Measurements from ENCODE around the gene SLC25A12. TPM values are rescaled to one million over a fixed set of nuclear protein-coding genes. Genes with fewer than 3 reads are reported as not detected.

Gene SLC25A12
- total RNA-seq, 1 experiment from 2014 or later: 5.3 TPM

DNA sequence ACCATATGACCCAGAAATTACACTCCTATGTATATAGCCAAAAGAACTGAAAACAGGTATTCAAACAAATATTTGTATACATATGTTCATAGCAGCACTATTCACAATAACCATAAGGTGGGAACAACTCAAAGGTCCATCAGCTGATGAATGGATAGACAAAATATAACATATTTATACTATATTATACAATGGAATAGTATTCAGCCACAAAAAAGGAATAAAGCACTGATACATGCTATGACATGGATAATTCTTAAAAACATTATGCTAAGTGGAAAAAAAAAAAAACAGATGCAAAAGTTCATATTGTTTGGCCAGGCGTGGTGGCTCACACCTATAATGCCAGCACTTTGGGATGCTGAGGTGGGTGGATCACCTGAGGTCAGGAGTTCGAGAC is 52.0 kb downstream of the SLC25A12 start:
- BruUV-seq (replicated peaks): no TSS peak
- TF ChIP-seq, protein P1, sequence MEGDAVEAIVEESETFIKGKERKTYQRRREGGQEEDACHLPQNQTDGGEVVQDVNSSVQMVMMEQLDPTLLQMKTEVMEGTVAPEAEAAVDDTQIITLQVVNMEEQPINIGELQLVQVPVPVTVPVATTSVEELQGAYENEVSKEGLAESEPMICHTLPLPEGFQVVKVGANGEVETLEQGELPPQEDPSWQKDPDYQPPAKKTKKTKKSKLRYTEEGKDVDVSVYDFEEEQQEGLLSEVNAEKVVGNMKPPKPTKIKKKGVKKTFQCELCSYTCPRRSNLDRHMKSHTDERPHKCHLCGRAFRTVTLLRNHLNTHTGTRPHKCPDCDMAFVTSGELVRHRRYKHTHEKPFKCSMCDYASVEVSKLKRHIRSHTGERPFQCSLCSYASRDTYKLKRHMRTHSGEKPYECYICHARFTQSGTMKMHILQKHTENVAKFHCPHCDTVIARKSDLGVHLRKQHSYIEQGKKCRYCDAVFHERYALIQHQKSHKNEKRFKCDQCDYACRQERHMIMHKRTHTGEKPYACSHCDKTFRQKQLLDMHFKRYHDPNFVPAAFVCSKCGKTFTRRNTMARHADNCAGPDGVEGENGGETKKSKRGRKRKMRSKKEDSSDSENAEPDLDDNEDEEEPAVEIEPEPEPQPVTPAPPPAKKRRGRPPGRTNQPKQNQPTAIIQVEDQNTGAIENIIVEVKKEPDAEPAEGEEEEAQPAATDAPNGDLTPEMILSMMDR (IDR thresholded peaks at IDR 0.05; ENCODE audit: insufficient read depth in 1 of 2, low read depth in 1 of 2, low read length in 1 of 2, severe bottlenecking in 1 of 2, unreplicated experiment in 1 of 2): no peak
- CTCF ChIA-PET: no interaction called here
- POLR2A ChIA-PET: no interaction called here
- Mint-ChIP-seq H3K4me3 (ENCODE audit: unreplicated experiment) (no peak overlapping the region), H3K36me3 (ENCODE audit: insufficient read depth, unreplicated experiment) (no peaks in the 10 kb centered on the region), H3K27ac (ENCODE audit: unreplicated experiment) (no peak overlapping the region), H3K27me3 (ENCODE audit: insufficient read depth, unreplicated experiment) (no peaks in the 10 kb centered on the region), H3K9me3 (ENCODE audit: unreplicated experiment) (no peaks in the 10 kb centered on the region), H3K4me1 (ENCODE audit: low read depth, unreplicated experiment) (no peaks in the 10 kb centered on the region)
- Histone ChIP-seq H3K4me3 (ENCODE audit: low read depth, low read length) (no peak overlapping the region), H3K27me3 (replicated peaks; ENCODE audit: control insufficient read depth, insufficient read depth, low read length) (no peaks in the 10 kb centered on the region), H3K9me3 (no peaks in the 10 kb centered on the region), H3K4me1 (no peaks in the 10 kb centered on the region), H3K36me3 (ENCODE audit: control insufficient read depth, insufficient read depth, low read length) (no peaks in the 10 kb centered on the region)
- intact Hi-C loops (cut with micrococcal nuclease; ENCODE audit: unreplicated experiment): no loop called here
- no peak for DNase-seq

DNA sequence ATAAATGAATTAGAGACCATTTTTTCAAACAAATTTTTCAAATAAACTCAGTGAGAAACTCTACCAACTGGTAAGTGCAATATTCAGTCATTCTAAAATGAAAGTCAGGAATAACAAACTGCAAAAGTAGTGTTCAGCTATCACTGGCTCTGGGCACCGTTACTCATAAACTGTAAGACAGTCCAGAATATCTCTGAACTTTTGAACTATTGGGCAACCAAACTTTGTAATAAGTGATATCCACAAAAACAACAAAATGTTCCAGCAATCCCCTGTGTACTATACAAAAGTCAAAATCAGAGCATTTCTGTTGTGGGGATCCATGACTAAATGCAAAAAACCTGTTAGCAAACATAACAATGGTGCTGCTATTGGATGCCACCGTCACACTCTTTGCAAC is 56.3 kb downstream of the SLC25A12 start:
- Mint-ChIP-seq H3K4me3 (ENCODE audit: unreplicated experiment) (no peak overlapping the region), H3K4me1 (ENCODE audit: low read depth, unreplicated experiment) (no peaks in the 10 kb centered on the region), H3K36me3 (ENCODE audit: insufficient read depth, unreplicated experiment) (no peaks in the 10 kb centered on the region), H3K27ac (ENCODE audit: unreplicated experiment) (no peak overlapping the region), H3K27me3 (ENCODE audit: insufficient read depth, unreplicated experiment) (no peaks in the 10 kb centered on the region), H3K9me3 (ENCODE audit: unreplicated experiment) (peaks cover 14% of the 10 kb centered on the region)
- TF ChIP-seq, protein P1 (IDR thresholded peaks at IDR 0.05; ENCODE audit: insufficient read depth in 1 of 2, low read depth in 1 of 2, low read length in 1 of 2, severe bottlenecking in 1 of 2, unreplicated experiment in 1 of 2): no peak
- BruUV-seq (replicated peaks): no TSS peak
- H3K4me1 ChIP-seq: no peaks in the 10 kb centered on the region
- ChIA-PET CTCF (no interaction called here), POLR2A (no interaction called here)
- intact Hi-C loops (cut with micrococcal nuclease; ENCODE audit: unreplicated experiment): no loop called here
- H3K36me3 ChIP-seq (ENCODE audit: control insufficient read depth, insufficient read depth, low read length): 0 out of 2 replicates have a peak, but pooled peaks cover 1% of the 10 kb centered on the region
- no peak for DNase-seq
- no peaks in the 10 kb centered on the region for H3K27me3 ChIP-seq (replicated peaks; ENCODE audit: control insufficient read depth, insufficient read depth, low read length)
- peaks cover 4% of the 10 kb centered on the region for H3K9me3 ChIP-seq
- no peak overlapping the region for H3K4me3 ChIP-seq (ENCODE audit: low read depth, low read length)

DNA sequence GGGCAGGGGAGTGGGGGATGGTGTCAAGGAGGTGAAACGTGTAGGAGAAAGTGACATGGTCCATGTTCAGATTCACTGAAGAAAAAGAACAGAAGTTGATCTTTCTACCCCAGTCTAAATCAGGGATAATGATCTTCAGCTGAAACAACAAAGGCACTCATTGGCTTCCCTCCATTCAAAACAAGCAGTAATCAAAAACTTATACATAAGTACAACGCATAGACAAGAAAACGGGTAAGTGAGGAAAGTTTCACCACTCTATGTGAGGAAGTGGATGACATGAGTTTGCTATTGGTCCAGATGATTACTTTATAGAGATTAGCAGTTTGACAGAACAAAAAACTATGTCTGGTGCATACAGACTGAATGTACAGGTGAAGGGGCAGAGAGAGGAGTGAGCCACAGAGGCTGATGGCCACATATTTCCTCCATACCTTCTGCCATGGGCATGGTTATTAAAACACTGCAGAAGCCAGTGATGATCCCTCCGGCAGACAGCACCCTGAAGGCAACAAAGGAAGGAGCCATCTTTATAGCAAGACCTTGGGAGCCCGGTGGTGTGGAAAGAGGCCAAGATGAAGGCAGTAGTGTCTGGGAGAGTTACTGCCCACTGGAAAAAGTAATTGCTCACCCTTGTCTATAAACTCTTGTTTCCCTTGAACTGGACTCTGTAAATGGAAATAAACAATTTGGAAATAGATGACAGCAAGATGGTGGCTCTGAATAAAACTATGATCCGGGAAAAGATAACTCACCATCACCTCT is 57.7 kb downstream of the SLC25A12 start:
- no peaks in the 10 kb centered on the region for H3K4me1 ChIP-seq
- no peak overlapping the region for H3K4me3 ChIP-seq (ENCODE audit: low read depth, low read length)
- intact Hi-C loops (cut with micrococcal nuclease; ENCODE audit: unreplicated experiment): no loop called here
- Mint-ChIP-seq H3K4me3 (ENCODE audit: unreplicated experiment) (no peak overlapping the region), H3K9me3 (ENCODE audit: unreplicated experiment) (peaks cover 28% of the 10 kb centered on the region), H3K36me3 (ENCODE audit: insufficient read depth, unreplicated experiment) (no peaks in the 10 kb centered on the region), H3K27ac (ENCODE audit: unreplicated experiment) (no peak overlapping the region), H3K27me3 (ENCODE audit: insufficient read depth, unreplicated experiment) (no peaks in the 10 kb centered on the region), H3K4me1 (ENCODE audit: low read depth, unreplicated experiment) (no peaks in the 10 kb centered on the region)
- TF ChIP-seq, protein P1 (IDR thresholded peaks at IDR 0.05; ENCODE audit: insufficient read depth in 1 of 2, low read depth in 1 of 2, low read length in 1 of 2, severe bottlenecking in 1 of 2, unreplicated experiment in 1 of 2): no peak
- H3K27me3 ChIP-seq (replicated peaks; ENCODE audit: control insufficient read depth, insufficient read depth, low read length): no peaks in the 10 kb centered on the region
- peaks cover 18% of the 10 kb centered on the region for H3K9me3 ChIP-seq
- CTCF ChIA-PET: no interaction called here
- DNase-seq: no peak
- POLR2A ChIA-PET: no interaction called here
- no TSS peak for BruUV-seq (replicated peaks)
- 0 out of 2 replicates have a peak, but pooled peaks cover 1% of the 10 kb centered on the region for H3K36me3 ChIP-seq (ENCODE audit: control insufficient read depth, insufficient read depth, low read length)
